ENCODE results near the gene CAPZA2.

The CAPZA2 gene

GRCh38 chr7:116938678-116939077 lies 76.3 kb downstream of the CAPZA2 start:
- no peak for TF ChIP-seq CTCF (IDR thresholded peaks at IDR 0.05; ENCODE audit: borderline replicate concordance, insufficient read depth, low read depth, low read length)

DNA sequence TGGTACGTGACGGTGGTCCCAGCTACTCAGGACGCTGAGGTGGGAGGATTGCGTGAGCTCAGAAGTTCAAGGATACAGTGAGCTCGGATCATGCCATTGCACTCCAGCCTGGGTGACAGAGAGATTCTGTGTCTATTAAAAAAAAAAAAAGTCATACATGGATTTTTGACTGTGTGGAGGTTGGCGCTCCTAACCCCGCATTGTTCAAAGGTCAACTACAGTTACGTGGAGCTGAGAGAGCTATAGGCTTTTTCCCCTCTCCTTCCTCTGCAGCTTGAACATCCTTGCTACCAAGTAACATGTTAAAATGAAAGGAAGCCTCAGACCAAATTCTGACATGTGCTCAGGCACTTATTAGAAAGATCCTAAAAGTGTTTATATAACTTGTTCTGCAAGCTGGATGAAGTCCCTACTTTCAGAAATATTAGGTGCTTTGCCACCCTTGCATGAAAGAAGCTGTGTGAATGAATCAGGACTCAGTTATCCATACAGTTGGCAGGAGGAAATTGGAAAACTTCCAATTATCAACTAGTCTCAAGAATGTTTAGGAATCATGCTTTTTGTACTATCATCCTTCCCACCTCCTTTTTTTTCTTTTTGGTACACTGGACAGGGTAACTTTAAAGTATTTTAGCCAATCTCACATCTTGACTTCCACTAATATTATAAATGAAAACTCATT lies 78.4 kb downstream of the CAPZA2 start:
- no peak for TF ChIP-seq CTCF (IDR thresholded peaks at IDR 0.05; ENCODE audit: borderline replicate concordance, insufficient read depth, low read depth, low read length)
- no peak overlapping the region for H3K4me3 ChIP-seq (ENCODE audit: low read depth, low read length)

More at GRCh38 chr7:116938678-116939077, 76.3 kb downstream of the CAPZA2 start:
- no peak overlapping the region for H3K4me3 ChIP-seq (ENCODE audit: low read depth, low read length)

DNA sequence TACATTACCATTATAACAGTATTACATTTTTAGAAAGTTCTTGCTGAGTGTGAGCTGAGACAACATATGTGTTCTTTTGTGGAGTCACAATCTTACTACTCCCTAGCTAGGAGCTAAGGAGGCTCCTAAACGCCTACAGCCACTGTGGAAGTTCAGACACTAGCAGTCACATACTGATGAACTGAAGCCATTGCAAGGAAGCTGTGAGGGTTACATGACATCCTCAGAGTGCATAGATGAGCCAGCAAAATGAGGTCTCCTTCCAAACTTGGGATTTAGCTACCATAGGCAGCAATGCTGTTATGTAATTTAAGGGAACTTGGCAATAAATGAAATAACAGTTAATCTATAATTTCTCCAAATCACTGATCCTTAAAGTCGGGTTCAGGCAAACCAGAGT lies 80.1 kb downstream of the CAPZA2 start:
- TF ChIP-seq CTCF (IDR thresholded peaks at IDR 0.05; ENCODE audit: borderline replicate concordance, insufficient read depth, low read depth, low read length), result no peak
- H3K4me3 ChIP-seq (ENCODE audit: low read depth, low read length), result no peak overlapping the region

GRCh38 chr7:116948934-116949333 lies 86.5 kb downstream of the CAPZA2 start:
- no peak overlapping the region for H3K4me3 ChIP-seq (ENCODE audit: low read depth, low read length)
- TF ChIP-seq CTCF (IDR thresholded peaks at IDR 0.05; ENCODE audit: borderline replicate concordance, insufficient read depth, low read depth, low read length), result no peak

GRCh38 chr7:116949941-116950801 lies 87.8 kb downstream of the CAPZA2 start:
- H3K4me3 ChIP-seq (ENCODE audit: low read depth, low read length), result no peak overlapping the region
- TF ChIP-seq CTCF (IDR thresholded peaks at IDR 0.05; ENCODE audit: borderline replicate concordance, insufficient read depth, low read depth, low read length), result no peak

DNA sequence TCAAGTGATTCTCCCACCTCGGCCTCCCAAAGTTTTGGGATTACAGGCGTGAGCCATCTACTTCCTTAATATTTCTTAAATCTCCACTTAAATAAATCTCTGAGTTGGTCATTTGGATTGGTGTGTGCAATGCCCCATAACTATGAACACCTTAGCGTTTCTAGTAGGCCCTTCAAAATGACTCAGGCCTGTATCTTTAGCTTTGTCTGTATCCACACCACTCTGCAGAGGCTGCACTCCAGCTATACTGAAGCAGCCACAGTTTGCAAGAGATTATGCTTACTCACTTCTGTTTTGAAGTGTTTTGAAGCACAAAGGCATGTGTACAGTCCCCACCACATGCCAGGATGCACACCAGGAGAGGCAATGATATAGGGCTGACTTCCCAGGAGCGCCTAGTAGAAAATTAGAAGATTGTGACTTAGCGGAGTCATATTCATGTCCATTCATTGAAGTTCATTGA lies 88.5 kb downstream of the CAPZA2 start:
- H3K4me3 ChIP-seq (ENCODE audit: low read depth, low read length), result no peak overlapping the region
- no peak for TF ChIP-seq CTCF (IDR thresholded peaks at IDR 0.05; ENCODE audit: borderline replicate concordance, insufficient read depth, low read depth, low read length)

Data from GM12875 (cell line).